ENCODE measurements around the gene SYN1. TPM values are rescaled to one million over a fixed set of nuclear protein-coding genes. Genes with fewer than 3 reads are reported as not detected.
"Not testable (repeated sequence)": the region's sequence is repeated elsewhere in the genome, so short reads cannot be mapped to it uniquely, and the experiment has no call there.

Gene SYN1
- total RNA-seq, 4 donors from 2014 or later, result 0.31 TPM; not detected in 3

- Histone ChIP-seq H3K4me1 (no peaks in the 10 kb centered on the region), H3K36me3 (no peaks in the 10 kb centered on the region), H3K4me3 (no peak overlapping the region), H3K9me3 (no peaks in the 10 kb centered on the region), H3K27ac (no peak overlapping the region), H3K27me3 (no peaks in the 10 kb centered on the region)
- intact Hi-C loops (cut with DNase I), result no loop called here
- TF ChIP-seq POLR2A (IDR thresholded peaks at IDR 0.05) (no peak), CTCF (IDR thresholded peaks at IDR 0.05) (no peak)
- DNase-seq, result no peak
Measured at GRCh38 chrX:47607091-47607490, 12.6 kb downstream of the SYN1 start.

DNA sequence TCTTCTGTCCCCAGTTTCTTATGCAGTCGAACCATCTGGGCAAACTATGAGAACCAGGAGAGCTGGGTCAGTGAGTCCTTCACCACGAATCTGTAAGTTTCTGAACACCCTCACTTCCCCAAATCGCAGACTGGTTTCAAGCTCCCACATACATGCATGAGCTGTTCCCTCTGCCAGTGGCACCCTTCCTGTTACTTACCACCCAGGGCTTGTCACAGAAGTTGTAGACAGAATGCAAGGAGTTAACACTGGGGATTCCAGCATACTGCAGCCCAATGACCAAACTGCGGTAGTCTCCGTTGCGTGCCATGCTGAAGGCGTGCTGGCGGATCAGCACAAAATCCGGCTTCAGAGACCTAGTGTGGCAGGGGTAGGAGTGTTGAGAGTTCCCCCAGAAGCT lies 14.6 kb downstream of the SYN1 start:
- intact Hi-C loops (cut with DNase I), result no loop called here
- Histone ChIP-seq H3K4me3 (no peak overlapping the region), H3K36me3 (no peaks in the 10 kb centered on the region), H3K27ac (no peak overlapping the region), H3K27me3 (no peaks in the 10 kb centered on the region), H3K4me1 (no peaks in the 10 kb centered on the region), H3K9me3 (no peaks in the 10 kb centered on the region)
- no peak for TF ChIP-seq CTCF (IDR thresholded peaks at IDR 0.05)
- TF ChIP-seq POLR2A (IDR thresholded peaks at IDR 0.05), result no peak
- no peak for DNase-seq
- WGBS, 2 donors, result 47 to 69% methylated on average over 3 of the region's 9 CpGs

- DNase-seq; H3K4me3 ChIP-seq; H3K9me3 ChIP-seq; H3K27ac ChIP-seq; H3K36me3 ChIP-seq; H3K27me3 ChIP-seq; intact Hi-C loops (cut with DNase I); H3K4me1 ChIP-seq: not testable (repeated sequence)
- WGBS, 2 donors, result 83 to 85% methylated on average over 4 of the region's 4 CpGs
Measured at GRCh38 chrX:47603125-47603524, 16.5 kb downstream of the SYN1 start.

- H3K9me3 ChIP-seq, result peaks cover 0 to 8% (median 0%) of the 10 kb centered on the region in 3 donors
Measured at GRCh38 chrX:47597222-47597621, 22.4 kb downstream of the SYN1 start.

DNA sequence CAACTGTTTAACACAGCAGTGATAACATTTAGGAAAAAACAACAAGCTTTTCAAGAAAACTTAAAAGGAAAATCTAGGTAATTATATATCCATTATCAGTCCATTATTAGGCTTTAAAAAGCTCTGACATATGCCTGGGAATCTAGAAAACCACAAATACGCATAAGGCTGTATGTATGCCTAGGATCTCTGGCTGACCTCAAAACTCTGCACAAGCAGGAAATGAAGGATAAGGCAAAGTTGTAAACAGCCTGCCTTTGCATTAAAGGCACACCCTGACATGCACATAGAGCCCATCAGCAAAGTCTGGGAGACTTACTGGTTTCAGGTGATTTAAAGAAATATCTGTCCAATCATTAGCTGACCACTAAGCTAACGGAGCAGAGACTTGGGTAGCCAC lies 23.4 kb downstream of the SYN1 start:
- intact Hi-C loops (cut with DNase I), result no loop called here
- no peak for TF ChIP-seq POLR2A (IDR thresholded peaks at IDR 0.05)
- TF ChIP-seq CTCF (IDR thresholded peaks at IDR 0.05), result no peak
- WGBS, 2 donors, result 52 to 74% methylated on average over 2 of the region's 2 CpGs
- no peak overlapping the region for H3K4me3 ChIP-seq
- no peaks in the 10 kb centered on the region for H3K4me1 ChIP-seq
- H3K9me3 ChIP-seq, result peaks cover 0 to 8% (median 0%) of the 10 kb centered on the region in 3 donors
- H3K27me3 ChIP-seq, result no peaks in the 10 kb centered on the region
- H3K36me3 ChIP-seq, result no peaks in the 10 kb centered on the region
- peak overlapping the region in 1 of 4 donors; percentile 11 for H3K27ac ChIP-seq
- no peak for DNase-seq

More at GRCh38 chrX:47597222-47597621, 22.4 kb downstream of the SYN1 start:
- intact Hi-C loops (cut with DNase I), result no loop called here
- H3K4me1 ChIP-seq, result no peaks in the 10 kb centered on the region
- no peaks in the 10 kb centered on the region for H3K36me3 ChIP-seq
- H3K27me3 ChIP-seq, result no peaks in the 10 kb centered on the region
- 74% methylated on average over 3 of the region's 3 CpGs; no CpG with 5 or more reads in 1 of the 2 donors for WGBS, 2 donors
- H3K27ac ChIP-seq, result no peak overlapping the region
- H3K4me3 ChIP-seq, result no peak overlapping the region
- DNase-seq, result no peak
- TF ChIP-seq POLR2A (IDR thresholded peaks at IDR 0.05) (no peak), CTCF (IDR thresholded peaks at IDR 0.05) (no peak)

GRCh38 chrX:47595716-47596251 lies 23.9 kb downstream of the SYN1 start:
- Histone ChIP-seq H3K4me1 (no peaks in the 10 kb centered on the region), H3K27ac (peak overlapping the region in 1 of 4 donors; percentile 11), H3K27me3 (no peaks in the 10 kb centered on the region), H3K4me3 (no peak overlapping the region), H3K9me3 (peaks cover 0 to 8% (median 0%) of the 10 kb centered on the region in 3 donors), H3K36me3 (no peaks in the 10 kb centered on the region)
- TF ChIP-seq CTCF (IDR thresholded peaks at IDR 0.05) (no peak), POLR2A (IDR thresholded peaks at IDR 0.05) (no peak)
- intact Hi-C loops (cut with DNase I), result no loop called here
- 0 to 29% methylated on average over 1 of the region's 1 CpG for WGBS, 2 donors
- no peak for DNase-seq
